HEK293 (cell line): ENCODE data around the gene RAB10.
"Not testable (repeated sequence)": the region's sequence is repeated elsewhere in the genome, so short reads cannot be mapped to it uniquely, and the experiment has no call there.

Experiments
- CTCF ChIA-PET: fragments of 350-600 bp; formaldehyde crosslinking; extraction: SDS; loops from one replicate; lab custom pipeline; 2021; ENCODE audit warnings: antibody characterized with exemption; lab: Yijun Ruan, JAX
- POLR2A ChIA-PET: fragments of 300-600 bp; formaldehyde crosslinking; extraction: SDS; loops from one replicate; lab custom pipeline; 2020; ENCODE audit warnings: antibody characterized with exemption, inconsistent platforms; lab: Yijun Ruan, JAX
- H3K27ac ChIP-seq: fragments of 200-500 bp; sonication (Bioruptor generic); 2 replicates; pipeline ENCODE4 v1.5.1; 2014; ENCODE audit warnings: low read depth, low read length, control low read depth, inconsistent platforms; ENCODE audit errors: extremely low read depth
- H3K36me3 ChIP-seq, 2 experiments: fragments of 200-500 bp in 1 of 2; sonication (Bioruptor generic) in 1 of 2; 1 replicate in 1 of 2; 2 replicates in 1 of 2; pipeline ENCODE4 v1.5.1; 2014 to 2017; ENCODE audit warnings: inconsistent platforms in 2 of 2, low read length in 2 of 2; ENCODE audit not compliant: control insufficient read depth in 2 of 2, insufficient read depth in 1 of 2
- H3K4me1 ChIP-seq: fragments of 200-500 bp; sonication (Bioruptor generic); 2 replicates; pipeline ENCODE4 v1.5.1; 2014; ENCODE audit warnings: mild to moderate bottlenecking, low read length, inconsistent platforms; ENCODE audit not compliant: control insufficient read depth, insufficient read depth
- H3K4me3 ChIP-seq: 2 replicates; pipeline ENCODE4 v1.5.1; 2011; ENCODE audit warnings: low read depth, mild to moderate bottlenecking, control low read depth, low read length, moderate library complexity
- H3K9me3 ChIP-seq: fragments of 200-500 bp; sonication (Bioruptor generic); 2 replicates; pipeline ENCODE4 v1.5.1; 2014; ENCODE audit warnings: low read depth, low read length, inconsistent platforms; ENCODE audit not compliant: control insufficient read depth, insufficient read depth
- GLIS2 ChIP-seq: fragments of 450-650 bp; formaldehyde crosslinking; IDR thresholded peaks from 2 replicates; pipeline ENCODE4 v1.5.1; 2016; ENCODE audit warnings: missing biosample characterization, missing genetic modification characterization
- KLF10 ChIP-seq: fragments of 450-650 bp; IDR thresholded peaks from 2 replicates; pipeline ENCODE4 v1.5.1; 2018; ENCODE audit warnings: missing biosample characterization, mild to moderate bottlenecking, missing genetic modification characterization
- KLF8 ChIP-seq: fragments of 450-650 bp; formaldehyde crosslinking; IDR thresholded peaks from 2 replicates; pipeline ENCODE4 v1.5.1; 2016; ENCODE audit warnings: missing biosample characterization, missing genetic modification characterization
- MEIS1 ChIP-seq: sonication (generic); formaldehyde crosslinking; IDR thresholded peaks from 2 replicates; pipeline ENCODE4 v1.8.1; 2022; ENCODE audit warnings: missing genetic modification reagents, mild to moderate bottlenecking, borderline replicate concordance
- MYNN ChIP-seq: fragments of 450-650 bp; formaldehyde crosslinking; IDR thresholded peaks from 2 replicates; pipeline ENCODE4 v1.5.1; 2016; ENCODE audit warnings: missing biosample characterization, missing genetic modification characterization, borderline replicate concordance
- PRDM1 ChIP-seq: fragments of 450-650 bp; formaldehyde crosslinking; IDR thresholded peaks from 2 replicates; pipeline ENCODE4; 2016; ENCODE audit warnings: missing biosample characterization, missing genetic modification characterization
- REPIN1 ChIP-seq: fragments of 450-650 bp; formaldehyde crosslinking; IDR thresholded peaks from 2 replicates; pipeline ENCODE4 v1.5.1; 2017; ENCODE audit warnings: missing biosample characterization, missing genetic modification characterization, low read depth
- SCRT2 ChIP-seq: fragments of 450-650 bp; formaldehyde crosslinking; IDR thresholded peaks from 2 replicates; pipeline ENCODE4 v1.5.1; 2016; ENCODE audit warnings: missing biosample characterization, missing genetic modification characterization
- SP7 ChIP-seq: fragments of 450-650 bp; formaldehyde crosslinking; IDR thresholded peaks from 2 replicates; pipeline ENCODE4 v1.5.1; 2016; ENCODE audit warnings: missing biosample characterization, missing genetic modification characterization
- WT1 ChIP-seq: fragments of 450-650 bp; formaldehyde crosslinking; IDR thresholded peaks from 2 replicates; pipeline ENCODE4 v1.5.1; 2016; ENCODE audit warnings: missing biosample characterization, missing genetic modification characterization
- ZBTB21 ChIP-seq: fragments of 450-650 bp; formaldehyde crosslinking; IDR thresholded peaks from 2 replicates; pipeline ENCODE4 v1.5.1; 2017; ENCODE audit warnings: missing biosample characterization, missing genetic modification characterization
- ZEB2 ChIP-seq: fragments of 450-650 bp; formaldehyde crosslinking; IDR thresholded peaks from 2 replicates; pipeline ENCODE4 v1.5.1; 2016; ENCODE audit warnings: missing biosample characterization, missing genetic modification characterization
- ZIC2 ChIP-seq: fragments of 450-650 bp; formaldehyde crosslinking; IDR thresholded peaks from 2 replicates; pipeline ENCODE4 v1.5.1; 2016; ENCODE audit warnings: missing biosample characterization, missing genetic modification characterization
- ZNF112 ChIP-seq: fragments of 450-650 bp; formaldehyde crosslinking; IDR thresholded peaks from 2 replicates; pipeline ENCODE4 v1.5.0; 2017; ENCODE audit warnings: missing biosample characterization, missing genetic modification characterization
- ZNF311 ChIP-seq: fragments of 450-650 bp; formaldehyde crosslinking; IDR thresholded peaks from 2 replicates; pipeline ENCODE4 v1.5.1; 2017; ENCODE audit warnings: missing biosample characterization, missing genetic modification characterization, borderline replicate concordance
- ZNF394 ChIP-seq: fragments of 450-650 bp; formaldehyde crosslinking; IDR thresholded peaks from 2 replicates; pipeline ENCODE4 v1.5.1; 2016; ENCODE audit warnings: missing biosample characterization, missing genetic modification characterization, mild to moderate bottlenecking, moderate library complexity, borderline replicate concordance
- ZNF544 ChIP-seq: fragments of 450-650 bp; formaldehyde crosslinking; IDR thresholded peaks from 2 replicates; pipeline ENCODE4 v1.5.0; 2017; ENCODE audit warnings: missing biosample characterization, missing genetic modification characterization
- ZNF555 ChIP-seq: fragments of 450-650 bp; formaldehyde crosslinking; conservative IDR thresholded peaks from 2 replicates; pipeline ENCODE4 v1.5.1; 2017; ENCODE audit warnings: missing biosample characterization, mild to moderate bottlenecking, missing genetic modification characterization, inconsistent platforms
- ZNF704 ChIP-seq: fragments of 450-650 bp; formaldehyde crosslinking; IDR thresholded peaks from 2 replicates; pipeline ENCODE4 v1.5.1; 2016; ENCODE audit warnings: missing biosample characterization, missing genetic modification characterization
- ZSCAN5A ChIP-seq: fragments of 450-650 bp; formaldehyde crosslinking; IDR thresholded peaks from 2 replicates; pipeline ENCODE4 v1.5.1; 2016; ENCODE audit warnings: missing biosample characterization, missing genetic modification characterization

RAB10 gene

GRCh38 chr2:26016012-26016705 is 17.7 kb upstream of the RAB10 start:
- ChIA-PET CTCF (interaction anchor here (0.5 to 2.4 kb wide), 6 partner anchors 10 to 966 kb away, joined by 3 to 10 read pairs (median 3); partner anchors contain the start of gene RAB10), POLR2A (interaction anchor here (1.0 kb wide), 2 partner anchors 17 to 19 kb away, joined by 3 to 4 read pairs; partner anchors contain the start of gene RAB10)
- Histone ChIP-seq H3K36me3 (no peaks in the 10 kb centered on the region; a peak in 1 of 3 replicates), H3K4me1 (peaks cover 17% of the 10 kb centered on the region), H3K4me3 (no peak overlapping the region), H3K9me3 (no peaks in the 10 kb centered on the region), H3K27ac (no peak overlapping the region)
- TF ChIP-seq REPIN1 (tag by site-specific recombination) = no peak

GRCh38 chr2:26016706-26017045 is 17.2 kb upstream of the RAB10 start:
- ChIA-PET POLR2A (interaction anchor here (1.0 kb wide), 2 partner anchors 17 to 18 kb away, joined by 3 to 4 read pairs; partner anchors contain the start of gene RAB10), CTCF (interaction anchor here (0.5 to 2.4 kb wide), 6 partner anchors 9 to 966 kb away, joined by 3 to 10 read pairs (median 3); partner anchors contain the start of gene RAB10)
- H3K4me1 ChIP-seq = peaks cover 17% of the 10 kb centered on the region
- not testable (repeated sequence) for H3K4me3 ChIP-seq, H3K36me3 ChIP-seq, H3K9me3 ChIP-seq, H3K27ac ChIP-seq

GRCh38 chr2:26017464-26018183 is 16.3 kb upstream of the RAB10 start:
- TF ChIP-seq ZNF394 (tag by site-specific recombination) (no peak), SCRT2 (tag by site-specific recombination) (no peak), ZBTB21 (no peak), ZNF555 (tag by site-specific recombination) (no peak), ZSCAN5A (no peak)
- TF ChIP-seq, all 188 proteins: peak for 0
- Histone ChIP-seq H3K4me1 (peaks cover 15% of the 10 kb centered on the region), H3K4me3 (no peak overlapping the region), H3K36me3 (no peaks in the 10 kb centered on the region; a peak in 1 of 3 replicates), H3K27ac (no peak overlapping the region; the same call in 1 of the 2 replicates), H3K9me3 (no peaks in the 10 kb centered on the region)
- ChIA-PET CTCF (interaction anchor here (1.3 to 2.4 kb wide), 3 partner anchors 16 to 26 kb away, joined by 3 to 10 read pairs (median 3); partner anchors contain the start of gene RAB10), POLR2A (interaction anchor here (0.5 to 2.1 kb wide), 2 partner anchors 17 to 28 kb away, joined by 3 to 19 read pairs; partner anchors contain the start of gene RAB10)

GRCh38 chr2:26018184-26019055 is 15.5 kb upstream of the RAB10 start:
- H3K4me1 ChIP-seq = peaks cover 13% of the 10 kb centered on the region
- ChIA-PET CTCF (interaction anchor here (0.7 to 2.4 kb wide), 3 partner anchors 17 to 68 kb away, joined by 3 to 10 read pairs (median 3); no protein-coding TSS in a partner anchor), POLR2A (interaction anchor here (0.5 to 2.1 kb wide), 3 partner anchors 16 to 320 kb away, joined by 3 to 19 read pairs (median 3); partner anchors contain the start of gene RAB10)
- no peak overlapping the region; the same call in 1 of the 2 replicates for H3K27ac ChIP-seq
- H3K9me3 ChIP-seq = no peaks in the 10 kb centered on the region
- H3K4me3 ChIP-seq = no peak overlapping the region
- no peaks in the 10 kb centered on the region; a peak in 1 of 3 replicates for H3K36me3 ChIP-seq
- peak; percentile 55; the same call in 1 of the 2 replicates for TF ChIP-seq ZIC2
- peak; percentile 25; the same call in 1 of the 2 replicates for TF ChIP-seq KLF10
- 0 out of 2 replicates have a peak, but pooled peaks have one; percentile 42 for TF ChIP-seq GLIS2 (tag by site-specific recombination)
- TF ChIP-seq MEIS1 (CRISPR knock-in tag) = no peak
- peak; percentile 92 for TF ChIP-seq SCRT2 (tag by site-specific recombination)
- TF ChIP-seq WT1 (tag by site-specific recombination) = peak; percentile 38; the same call in 1 of the 2 replicates
- 0 out of 2 replicates have a peak, but pooled peaks have one; percentile 13 for TF ChIP-seq ZNF394 (tag by site-specific recombination)
- TF ChIP-seq ZNF112 = no peak
- peak; percentile 30; the same call in 1 of the 2 replicates for TF ChIP-seq KLF8
- no peak for TF ChIP-seq ZNF704
- TF ChIP-seq ZNF311 (tag by site-specific recombination) = no peak
- TF ChIP-seq ZEB2 (tag by site-specific recombination) = 0 out of 2 replicates have a peak, but pooled peaks have one; percentile 28
- no peak for TF ChIP-seq MYNN (tag by site-specific recombination)
- no peak for TF ChIP-seq ZNF555 (tag by site-specific recombination)
- TF ChIP-seq ZNF544 (tag by site-specific recombination) = no peak
- peak; percentile 46; the same call in 1 of the 2 replicates for TF ChIP-seq SP7 (tag by site-specific recombination)
- peak; percentile 38; the same call in 1 of the 2 replicates for TF ChIP-seq PRDM1 (tag by site-specific recombination)
